HepG2 (cell line): ENCODE measurements around the gene CCDC142. TPM values are rescaled to one million over a fixed set of nuclear protein-coding genes. Genes with fewer than 3 reads are reported as not detected.
A peak's percentile ranks its signal among the peaks of the same experiment; 100 is the strongest.

Source experiments
- DMTF1 ChIP-seq: sonication (generic); formaldehyde crosslinking; IDR thresholded peaks from 2 replicates; pipeline ENCODE4 v1.4.0; 2020; ENCODE audit warnings: mild to moderate bottlenecking, missing genetic modification reagents
- DR1 ChIP-seq: sonication (generic); formaldehyde crosslinking; IDR thresholded peaks from 2 replicates; pipeline ENCODE4 v1.8.0; 2021; ENCODE audit warnings: mild to moderate bottlenecking, missing genetic modification reagents, inconsistent platforms
- FOSL1 ChIP-seq: sonication (generic); formaldehyde crosslinking; IDR thresholded peaks from 2 replicates; pipeline ENCODE4 v1.9.0; 2021; ENCODE audit warnings: missing genetic modification reagents, borderline replicate concordance
- GPBP1L1 ChIP-seq: sonication (generic); formaldehyde crosslinking; IDR thresholded peaks from 2 replicates; pipeline ENCODE4 v1.5.0; 2020; ENCODE audit warnings: mild to moderate bottlenecking, missing genetic modification reagents
- GPN1 ChIP-seq: sonication (generic); formaldehyde crosslinking; IDR thresholded peaks from 2 replicates; pipeline ENCODE4 v1.5.1; 2020; ENCODE audit warnings: missing genetic modification reagents, borderline replicate concordance
- IKZF5 ChIP-seq: IDR thresholded peaks from 2 replicates; pipeline ENCODE4 v1.6.1; 2018; ENCODE audit warnings: missing genetic modification reagents, mild to moderate bottlenecking, missing compliant biosample characterization
- KLF13 ChIP-seq: sonication (generic); formaldehyde crosslinking; IDR thresholded peaks from 2 replicates; pipeline ENCODE4 v1.4.0; 2020; ENCODE audit warnings: mild to moderate bottlenecking, missing genetic modification reagents
- MBD4 ChIP-seq: IDR thresholded peaks from 2 replicates; pipeline ENCODE4 v1.6.1; 2012; ENCODE audit warnings: low read length, inconsistent platforms, borderline replicate concordance
- NCOA2 ChIP-seq: sonication (generic); formaldehyde crosslinking; IDR thresholded peaks from 2 replicates; pipeline ENCODE4 v1.8.0; 2022; ENCODE audit warnings: inconsistent platforms
- NFKB2 ChIP-seq: sonication (generic); formaldehyde crosslinking; IDR thresholded peaks from 2 replicates; pipeline ENCODE4 v1.4.0; 2020; ENCODE audit warnings: missing genetic modification reagents, borderline replicate concordance
- PCBP2 ChIP-seq: fragments of 200-400 bp; formaldehyde crosslinking; optimal IDR thresholded peaks from 2 replicates; pipeline ENCODE3; 2018; ENCODE audit warnings: low read length, low read depth; ENCODE audit not compliant: poor library complexity, severe bottlenecking
- POLR2G ChIP-seq: fragments of 200-400 bp; formaldehyde crosslinking; IDR thresholded peaks from 2 replicates; pipeline ENCODE4 v1.6.1; 2018; ENCODE audit warnings: mild to moderate bottlenecking, low read depth, low read length, moderate library complexity
- PTBP1 ChIP-seq: fragments of 200-400 bp; formaldehyde crosslinking; IDR thresholded peaks from 2 replicates; pipeline ENCODE4 v1.6.1; 2018; ENCODE audit warnings: low read length, low read depth; ENCODE audit not compliant: poor library complexity, severe bottlenecking
- TRIM24 ChIP-seq: sonication (generic); formaldehyde crosslinking; IDR thresholded peaks from 2 replicates; pipeline ENCODE4 v1.8.0; 2022; ENCODE audit warnings: mild to moderate bottlenecking, missing genetic modification reagents
- ZBTB4 ChIP-seq: sonication (generic); formaldehyde crosslinking; IDR thresholded peaks from 2 replicates; pipeline ENCODE4 v1.4.0; 2020; ENCODE audit warnings: missing genetic modification reagents, mild to moderate bottlenecking, borderline replicate concordance
- ZNF232 ChIP-seq: sonication (generic); formaldehyde crosslinking; IDR thresholded peaks from 2 replicates; pipeline ENCODE4 v1.4.0; 2020; ENCODE audit warnings: missing genetic modification reagents, borderline replicate concordance
- ZNF367 ChIP-seq: sonication (generic); formaldehyde crosslinking; IDR thresholded peaks from 2 replicates; pipeline ENCODE4 v1.4.0; 2020; ENCODE audit warnings: missing genetic modification reagents, borderline replicate concordance
- ZNF740 ChIP-seq: sonication (generic); formaldehyde crosslinking; IDR thresholded peaks from 2 replicates; pipeline ENCODE4 v1.4.0; 2020; ENCODE audit warnings: missing genetic modification reagents
- ZSCAN30 ChIP-seq: sonication (generic); formaldehyde crosslinking; IDR thresholded peaks from 2 replicates; pipeline ENCODE4 v1.5.0; 2020; ENCODE audit warnings: mild to moderate bottlenecking, missing genetic modification reagents
- ZSCAN31 ChIP-seq: sonication (generic); formaldehyde crosslinking; IDR thresholded peaks from 2 replicates; pipeline ENCODE4 v1.5.0; 2020; ENCODE audit warnings: low read depth, mild to moderate bottlenecking, missing genetic modification reagents
- ZSCAN9 ChIP-seq: IDR thresholded peaks from 2 replicates; pipeline ENCODE4 v1.6.1; 2016; ENCODE audit warnings: borderline replicate concordance
- polyA plus RNA-seq, 8 experiments: library from polyadenylated mRNA; depleted of rRNA in 3 of 8; stranded (reverse) in 7 of 8; unstranded in 1 of 8; fragments of >200 nt; fragmentation: Illumina TruSeq in 4 of 8; extraction: Trizol in 4 of 8; gene quantifications; 2 replicates each; pipeline versions ENCODE4 v1.2.1 to v1.2.3, GENCODE V29; 2011 to 2016; ENCODE audit warnings: low read depth in 4 of 8, missing spikeins in 1 of 8, mixed read lengths in 1 of 8; ENCODE audit not compliant: insufficient read depth in 1 of 8
- total RNA-seq, 5 experiments: library from RNA; depleted of rRNA; stranded (reverse); fragments of >200 nt; fragmentation: Illumina TruSeq; extraction: Trizol; gene quantifications; 2 replicates each; pipeline ENCODE4 v1.2.3, GENCODE V29; 2016; ENCODE audit warnings: low read depth in 1 of 5

Gene CCDC142
- total and polyA plus RNA-seq, 2 of the 13 experiments (the other 11 are each of a cell fraction or from before 2014, with no cell fraction given), result 14.7 to 30.4 TPM

- TF ChIP-seq IKZF5 (CRISPR knock-in tag) (no peak), POLR2G (0 out of 2 replicates have a peak, but pooled peaks have one; percentile 29), MBD4 (no peak), TRIM24 (CRISPR knock-in tag) (no peak), ZBTB4 (CRISPR knock-in tag) (no peak), NFKB2 (CRISPR knock-in tag) (no peak), NCOA2 (CRISPR knock-in tag) (peak; percentile 59; the same call in 1 of the 2 replicates), ZSCAN31 (CRISPR knock-in tag) (peak; percentile 47; the same call in 1 of the 2 replicates), GPBP1L1 (CRISPR knock-in tag) (no peak), ZNF740 (CRISPR knock-in tag) (no peak), DMTF1 (CRISPR knock-in tag) (no peak), ZSCAN9 (CRISPR knock-in tag) (peak; percentile 73; the same call in 1 of the 2 replicates), DR1 (no peak), ZNF232 (CRISPR knock-in tag) (no peak), FOSL1 (no peak), KLF13 (CRISPR knock-in tag) (no peak), GPN1 (CRISPR knock-in tag) (no peak), ZSCAN30 (CRISPR knock-in tag) (0 out of 2 replicates have a peak, but pooled peaks have one; percentile 27), PCBP2 (no peak), PTBP1 (no peak), ZNF367 (CRISPR knock-in tag) (no peak)
Observed at GRCh38 chr2:74447230-74447999, 35.4 kb downstream of the CCDC142 start (continued).
